Gastrocnemius medialis (tissue), 4 donors: ENCODE results near the gene GNG14.

Source experiments
- POLR2A ChIP-seq, 2 donors: fragments of 450-650 bp; IDR thresholded peaks; one replicate each; pipeline ENCODE4 v1.6.1; 2017; ENCODE audit warnings: antibody characterized with exemption in 2 of 2, mild to moderate bottlenecking in 2 of 2, moderate library complexity in 2 of 2
- TF ChIP-seq, protein P1 (sequence below), 5 experiments: fragments of 450-650 bp in 3 of 5; fragments of 200-600 bp in 2 of 5; sonication (generic) in 2 of 5; IDR thresholded peaks in 4 of 5; conservative IDR thresholded peaks in 1 of 5; 1 replicate in 4 of 5; 2 replicates in 1 of 5; pipeline ENCODE4 v1.5.1; 2016 to 2019; ENCODE audit warnings: antibody characterized with exemption in 5 of 5, mild to moderate bottlenecking in 3 of 5, moderate library complexity in 3 of 5

DNA sequence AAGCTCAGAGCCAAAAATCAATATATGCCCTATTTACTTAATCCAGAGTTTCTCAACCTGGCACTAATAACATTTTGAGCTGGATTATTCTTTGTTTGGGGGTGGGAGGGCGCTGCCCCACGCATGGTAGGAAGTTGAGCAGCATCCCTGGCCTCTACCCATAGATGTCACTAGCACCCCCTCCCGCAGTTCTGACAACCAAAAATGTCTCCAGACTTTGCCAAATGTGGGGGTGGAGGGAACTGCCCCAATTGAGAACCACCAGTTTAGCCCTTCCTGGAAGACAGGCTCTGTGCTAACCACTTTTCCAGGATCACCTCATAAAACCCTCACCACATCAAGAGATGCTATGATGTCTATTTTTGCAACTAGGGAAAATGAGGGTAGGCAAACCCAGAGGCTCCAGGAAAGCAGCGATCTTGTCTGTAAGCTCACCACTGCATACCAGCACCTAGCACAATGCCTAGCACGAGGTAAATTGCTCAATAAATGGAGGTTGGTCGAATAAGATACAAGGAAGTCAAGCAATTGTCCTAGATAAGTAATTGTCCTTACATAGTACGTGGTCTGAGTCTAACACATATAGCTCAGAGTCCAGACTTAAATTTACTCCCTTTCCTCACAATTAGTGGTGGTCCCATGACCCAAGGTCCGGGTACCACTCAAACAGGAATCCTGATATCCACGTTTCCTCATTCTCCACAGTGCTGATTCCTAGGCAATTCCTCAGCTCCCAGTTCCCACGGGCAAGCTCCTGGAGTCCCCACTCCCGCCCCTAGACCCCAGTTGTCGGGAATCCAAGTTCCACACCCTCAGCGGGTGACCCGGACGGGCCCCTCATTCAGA, 45.8 kb downstream of the GNG14 start:
- TF ChIP-seq POLR2A (IDR thresholded peaks at IDR 0.05) = no peak
- TF ChIP-seq, protein P1, sequence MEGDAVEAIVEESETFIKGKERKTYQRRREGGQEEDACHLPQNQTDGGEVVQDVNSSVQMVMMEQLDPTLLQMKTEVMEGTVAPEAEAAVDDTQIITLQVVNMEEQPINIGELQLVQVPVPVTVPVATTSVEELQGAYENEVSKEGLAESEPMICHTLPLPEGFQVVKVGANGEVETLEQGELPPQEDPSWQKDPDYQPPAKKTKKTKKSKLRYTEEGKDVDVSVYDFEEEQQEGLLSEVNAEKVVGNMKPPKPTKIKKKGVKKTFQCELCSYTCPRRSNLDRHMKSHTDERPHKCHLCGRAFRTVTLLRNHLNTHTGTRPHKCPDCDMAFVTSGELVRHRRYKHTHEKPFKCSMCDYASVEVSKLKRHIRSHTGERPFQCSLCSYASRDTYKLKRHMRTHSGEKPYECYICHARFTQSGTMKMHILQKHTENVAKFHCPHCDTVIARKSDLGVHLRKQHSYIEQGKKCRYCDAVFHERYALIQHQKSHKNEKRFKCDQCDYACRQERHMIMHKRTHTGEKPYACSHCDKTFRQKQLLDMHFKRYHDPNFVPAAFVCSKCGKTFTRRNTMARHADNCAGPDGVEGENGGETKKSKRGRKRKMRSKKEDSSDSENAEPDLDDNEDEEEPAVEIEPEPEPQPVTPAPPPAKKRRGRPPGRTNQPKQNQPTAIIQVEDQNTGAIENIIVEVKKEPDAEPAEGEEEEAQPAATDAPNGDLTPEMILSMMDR (IDR thresholded peaks at IDR 0.05 in 4 of 5, conservative IDR thresholded peaks at IDR 0.05 in 1 of 5) = peak in 1 of 5 experiments; percentile 17
